ENCODE measurements around the gene KRTAP10-6.
"Not testable (repeated sequence)": the region's sequence is repeated elsewhere in the genome, so short reads cannot be mapped to it uniquely, and the experiment has no call there.

DNA sequence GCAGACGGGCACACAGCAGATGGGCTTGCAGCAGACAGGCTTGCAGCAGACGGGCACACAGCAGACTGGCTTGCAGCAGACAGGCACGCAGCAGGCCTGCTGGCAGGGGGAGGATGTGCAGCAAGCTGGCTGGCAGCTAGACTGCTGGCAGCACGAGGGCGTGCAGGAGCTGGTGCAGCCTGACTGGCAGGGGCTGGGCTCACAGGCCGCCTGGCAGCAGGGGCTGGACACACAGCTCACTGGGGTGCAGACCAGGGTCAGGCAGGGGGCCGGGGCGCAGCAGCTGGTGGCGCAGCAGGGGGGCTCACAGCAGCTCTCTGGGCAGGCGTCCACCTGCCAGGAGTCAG lies 34.0 kb downstream of the KRTAP10-6 start:
- TF ChIP-seq, protein P1, sequence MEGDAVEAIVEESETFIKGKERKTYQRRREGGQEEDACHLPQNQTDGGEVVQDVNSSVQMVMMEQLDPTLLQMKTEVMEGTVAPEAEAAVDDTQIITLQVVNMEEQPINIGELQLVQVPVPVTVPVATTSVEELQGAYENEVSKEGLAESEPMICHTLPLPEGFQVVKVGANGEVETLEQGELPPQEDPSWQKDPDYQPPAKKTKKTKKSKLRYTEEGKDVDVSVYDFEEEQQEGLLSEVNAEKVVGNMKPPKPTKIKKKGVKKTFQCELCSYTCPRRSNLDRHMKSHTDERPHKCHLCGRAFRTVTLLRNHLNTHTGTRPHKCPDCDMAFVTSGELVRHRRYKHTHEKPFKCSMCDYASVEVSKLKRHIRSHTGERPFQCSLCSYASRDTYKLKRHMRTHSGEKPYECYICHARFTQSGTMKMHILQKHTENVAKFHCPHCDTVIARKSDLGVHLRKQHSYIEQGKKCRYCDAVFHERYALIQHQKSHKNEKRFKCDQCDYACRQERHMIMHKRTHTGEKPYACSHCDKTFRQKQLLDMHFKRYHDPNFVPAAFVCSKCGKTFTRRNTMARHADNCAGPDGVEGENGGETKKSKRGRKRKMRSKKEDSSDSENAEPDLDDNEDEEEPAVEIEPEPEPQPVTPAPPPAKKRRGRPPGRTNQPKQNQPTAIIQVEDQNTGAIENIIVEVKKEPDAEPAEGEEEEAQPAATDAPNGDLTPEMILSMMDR (IDR thresholded peaks at IDR 0.05): not testable (repeated sequence)
- not testable (repeated sequence) for TF ChIP-seq POLR2A (IDR thresholded peaks at IDR 0.05)

All from testis (tissue), 2 donors.